ENCODE measurements around the gene ELOF1.

Gene ELOF1

GRCh38 chr19:11535792-11536595 is 23.0 kb downstream of the ELOF1 start:
- DNase-seq (ENCODE audit: low read depth) = peak; percentile 79

GRCh38 chr19:11534948-11535347 is 24.1 kb downstream of the ELOF1 start:
- no peak for DNase-seq (ENCODE audit: low read depth)

- no peak for DNase-seq (ENCODE audit: low read depth)
These were observed 24.5 kb downstream of the ELOF1 start for GRCh38 chr19:11534538-11534937.

GRCh38 chr19:11530432-11530831 is 28.6 kb downstream of the ELOF1 start:
- no peak for DNase-seq (ENCODE audit: low read depth)

- peak; percentile 67 for DNase-seq (ENCODE audit: low read depth)
These were observed 30.3 kb downstream of the ELOF1 start, which contains the start of gene ECSIT for GRCh38 chr19:11528551-11529341. Gene ECSIT, minus strand, starts transcription at chr19:11529134. Its CDS starts 9,964 bp downstream, at chr19:11519170.

GRCh38 chr19:11519138-11519537 is 39.9 kb downstream of the ELOF1 start:
- no peak for DNase-seq (ENCODE audit: low read depth)

- no peak for DNase-seq (ENCODE audit: low read depth)
These were observed 45.1 kb downstream of the ELOF1 start for GRCh38 chr19:11513946-11514345.

GRCh38 chr19:11510444-11510843 is 48.6 kb downstream of the ELOF1 start:
- no peak for DNase-seq (ENCODE audit: low read depth)

GRCh38 chr19:11507370-11508078 is 51.5 kb downstream of the ELOF1 start:
- no peak for DNase-seq (ENCODE audit: low read depth)

- no peak for DNase-seq (ENCODE audit: low read depth)
These were observed 52.1 kb downstream of the ELOF1 start for GRCh38 chr19:11506967-11507366.

- no peak for DNase-seq (ENCODE audit: low read depth)
These were observed 52.9 kb downstream of the ELOF1 start for GRCh38 chr19:11506101-11506555.

- DNase-seq (ENCODE audit: low read depth) = peak; percentile 95
These were observed 53.4 kb downstream of the ELOF1 start, which contains the start of gene ZNF653 for GRCh38 chr19:11505504-11506100. Gene ZNF653, minus strand, starts transcription at chr19:11505839. Its CDS starts 53 bp downstream, at chr19:11505786.

- peak; percentile 84 for DNase-seq (ENCODE audit: low read depth)
These were observed 54.0 kb downstream of the ELOF1 start for GRCh38 chr19:11505032-11505503.

- no peak for DNase-seq (ENCODE audit: low read depth)
These were observed 54.5 kb downstream of the ELOF1 start for GRCh38 chr19:11504502-11505031.

Measured in stimulated activated CD8-positive, alpha-beta memory T cell treated with anti-CD3 and anti-CD28 coated beads, Interleukin-15, amount 100 ng/mL, for 24 hours (primary cell).